Heart left ventricle (tissue), 13 donors: ENCODE measurements around the gene GFM2.

Experiments used
- POLR2A ChIP-seq, 2 donors: fragments of 450-650 bp; IDR thresholded peaks; one replicate each; pipeline ENCODE4 v1.6.1; 2017; ENCODE audit warnings: antibody characterized with exemption in 2 of 2, mild to moderate bottlenecking in 2 of 2, moderate library complexity in 2 of 2
- TF ChIP-seq, protein P1 (sequence below), 12 donors: fragments of 200-600 bp; sonication (generic) in 4 of 12; IDR thresholded peaks; one replicate each; pipeline versions ENCODE4 v1.5.0 to v1.8.0; 2018 to 2022; ENCODE audit warnings: antibody characterized with exemption in 12 of 12, mild to moderate bottlenecking in 5 of 12
- donor health status: ischemic (EF 13 %, LVEDD 7.1; RV severe dilation, severe dysfunction).
- donor health status: DM: no; HTN: yes; CAD: no.
- donor health status: DM: no; HTN: no; CAD: no.
- donor health status: ischemic (EF 25% LVEDD 6.9; RV normal size, moderate dysfunction).
- donor health status: ischemic (EF 25% LVEDD 5.7; RV mildly dilated, moderate dysfunction).
- donor health status: ischemic (EF 35%, LVEDD 5.7; RV mildly dilated, moderate dysfunction).
- donor health status: nonischemic (EF 11% LVEDD 7.7; RV severe dilation, severe dysfunction).
- donor health status: DM: yes; HTN: yes; CAD: no.
- donor health status: PGD.
- donor health status: ischemic (EF 29% LVEDD 5.4; RV normal size, mild dysfunction).
- donor health status: nonischemic (EF 23%, LVEDD 6.1; RV moderate dilation, normal function).

DNA sequence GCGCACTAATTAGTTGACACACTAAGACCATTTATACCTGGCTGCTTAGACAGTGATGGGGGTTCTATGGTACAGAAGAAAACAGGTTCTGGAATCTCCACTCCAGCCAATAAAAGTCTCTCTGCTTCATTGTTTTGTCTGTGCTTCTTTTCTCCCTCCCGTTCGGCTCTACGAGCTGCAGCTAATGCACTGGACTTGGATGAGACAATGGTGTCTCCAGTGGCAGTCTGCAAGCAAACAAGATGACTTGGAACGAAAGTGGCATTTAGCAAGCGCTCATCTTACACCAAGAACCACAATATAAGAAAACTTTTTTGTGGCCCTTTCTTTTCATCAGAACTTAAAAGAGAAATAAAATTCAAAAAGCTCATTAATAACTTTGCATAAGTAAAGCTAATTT is 30.2 kb downstream of the GFM2 start:
- TF ChIP-seq, protein P1, sequence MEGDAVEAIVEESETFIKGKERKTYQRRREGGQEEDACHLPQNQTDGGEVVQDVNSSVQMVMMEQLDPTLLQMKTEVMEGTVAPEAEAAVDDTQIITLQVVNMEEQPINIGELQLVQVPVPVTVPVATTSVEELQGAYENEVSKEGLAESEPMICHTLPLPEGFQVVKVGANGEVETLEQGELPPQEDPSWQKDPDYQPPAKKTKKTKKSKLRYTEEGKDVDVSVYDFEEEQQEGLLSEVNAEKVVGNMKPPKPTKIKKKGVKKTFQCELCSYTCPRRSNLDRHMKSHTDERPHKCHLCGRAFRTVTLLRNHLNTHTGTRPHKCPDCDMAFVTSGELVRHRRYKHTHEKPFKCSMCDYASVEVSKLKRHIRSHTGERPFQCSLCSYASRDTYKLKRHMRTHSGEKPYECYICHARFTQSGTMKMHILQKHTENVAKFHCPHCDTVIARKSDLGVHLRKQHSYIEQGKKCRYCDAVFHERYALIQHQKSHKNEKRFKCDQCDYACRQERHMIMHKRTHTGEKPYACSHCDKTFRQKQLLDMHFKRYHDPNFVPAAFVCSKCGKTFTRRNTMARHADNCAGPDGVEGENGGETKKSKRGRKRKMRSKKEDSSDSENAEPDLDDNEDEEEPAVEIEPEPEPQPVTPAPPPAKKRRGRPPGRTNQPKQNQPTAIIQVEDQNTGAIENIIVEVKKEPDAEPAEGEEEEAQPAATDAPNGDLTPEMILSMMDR (IDR thresholded peaks at IDR 0.05): no peak
- TF ChIP-seq POLR2A (IDR thresholded peaks at IDR 0.05): no peak
